Measurements from ENCODE around the gene DDX54.

Gene DDX54

DNA sequence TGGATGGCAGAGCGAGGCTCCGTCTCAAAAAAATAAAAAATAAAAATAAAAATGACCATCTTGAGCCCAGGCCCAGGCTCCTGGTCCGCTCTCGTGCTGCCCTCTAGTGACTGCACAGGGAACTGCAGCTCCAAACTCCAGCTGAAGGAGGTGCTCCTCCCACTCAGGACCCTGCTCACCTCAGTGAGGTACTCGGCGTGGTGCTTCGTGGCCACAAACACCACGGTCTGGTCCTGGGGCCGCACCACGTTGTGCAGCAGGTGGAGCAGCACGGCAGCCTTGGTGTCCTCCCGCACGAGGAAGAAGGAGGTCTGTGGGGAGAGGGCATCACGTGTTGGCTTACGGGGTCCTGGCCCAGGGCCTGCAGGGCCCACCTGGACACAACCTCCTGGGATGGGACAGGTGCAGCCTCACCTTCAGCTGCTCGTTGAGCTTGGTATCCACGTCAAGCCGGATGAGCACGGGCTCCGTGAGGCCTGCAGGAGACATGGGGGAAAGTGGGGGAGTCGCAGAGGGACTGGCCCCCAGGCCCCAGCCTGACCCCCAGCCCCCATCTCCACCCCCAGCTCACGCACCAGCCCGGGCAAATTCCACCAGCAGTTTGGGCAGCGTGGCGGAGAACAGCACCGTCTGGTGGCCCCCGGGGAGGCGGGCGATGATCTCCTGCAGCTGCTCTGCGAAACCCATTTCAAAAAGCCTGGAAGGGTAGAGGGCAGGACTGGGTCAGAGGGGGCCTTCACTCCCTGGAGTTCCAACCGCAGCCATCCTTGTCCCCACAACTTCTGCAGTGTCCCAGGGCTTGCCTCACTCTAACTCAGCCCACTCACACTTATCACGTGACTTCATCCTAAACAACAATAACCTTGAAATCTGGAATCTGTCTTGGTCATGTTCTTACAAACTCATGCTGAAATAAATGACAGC, 10.6 kb downstream of the DDX54 start:
- Histone ChIP-seq H3K27ac (no peak overlapping the region), H3K9me3 (peaks cover 0 to 6% (median 0%) of the 10 kb centered on the region in 3 donors), H3K27me3 (no peaks in the 10 kb centered on the region), H3K36me3 (peaks cover 86 to 100% (median 99%) of the 10 kb centered on the region in 3 donors), H3K4me1 (no peaks in the 10 kb centered on the region), H3K4me3 (no peak overlapping the region)
- intact Hi-C loops (cut with DNase I; ENCODE audit: low total_unique reads) = loop anchor here (5.0 kb wide), 1 partner anchor 127 kb away; no protein-coding TSS in a partner anchor
- DNase-seq = peak; percentile 71 to 77
- TF ChIP-seq CTCF (IDR thresholded peaks at IDR 0.05) = peak; percentile 82 to 98

DNA sequence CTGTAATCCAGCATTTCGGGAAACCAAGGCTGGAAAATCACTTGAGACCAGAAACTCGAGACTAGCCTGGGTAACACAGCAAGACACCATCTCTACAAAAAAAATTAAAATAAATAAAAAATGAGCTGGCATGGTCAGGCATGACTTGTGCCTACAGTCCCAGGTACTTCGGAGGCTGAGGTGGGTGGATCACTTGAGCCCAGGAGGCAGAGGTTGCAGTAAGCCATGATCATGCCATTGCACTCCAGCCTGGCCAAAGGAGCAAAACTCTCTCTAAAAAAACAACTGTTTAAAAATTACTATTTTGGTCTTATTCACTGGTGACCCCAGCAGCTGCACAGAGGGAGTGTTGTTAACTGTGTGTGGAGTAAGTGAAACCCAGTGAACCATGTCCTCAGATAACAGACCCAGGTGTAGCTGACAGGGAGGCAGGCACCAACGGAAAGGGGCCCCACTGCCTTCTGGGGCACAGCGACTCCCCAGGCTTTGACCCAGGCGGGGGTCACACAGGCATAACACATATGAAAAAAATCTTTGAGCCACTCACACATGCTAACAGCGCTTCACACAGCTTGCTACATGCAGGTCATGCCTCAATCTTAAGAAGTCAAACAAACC, 12.1 kb downstream of the DDX54 start:
- Histone ChIP-seq H3K36me3 (peaks cover 89 to 100% (median 99%) of the 10 kb centered on the region in 3 donors), H3K27ac (no peak overlapping the region), H3K4me3 (no peak overlapping the region), H3K9me3 (peaks cover 0 to 6% (median 0%) of the 10 kb centered on the region in 3 donors), H3K4me1 (no peaks in the 10 kb centered on the region), H3K27me3 (no peaks in the 10 kb centered on the region)
- no peak for TF ChIP-seq CTCF (IDR thresholded peaks at IDR 0.05)
- intact Hi-C loops (cut with DNase I; ENCODE audit: low total_unique reads) = loop anchor here (5.0 kb wide), 1 partner anchor 126 kb away; no protein-coding TSS in a partner anchor
- no peak for DNase-seq

- intact Hi-C loops (cut with DNase I; ENCODE audit: low total_unique reads) = loop anchor here (5.0 kb wide), 1 partner anchor 125 kb away; no protein-coding TSS in a partner anchor
- Histone ChIP-seq H3K27ac (no peak overlapping the region), H3K4me1 (no peaks in the 10 kb centered on the region), H3K9me3 (peaks cover 0 to 2% (median 0%) of the 10 kb centered on the region in 3 donors), H3K36me3 (peaks cover 89 to 100% (median 99%) of the 10 kb centered on the region in 3 donors), H3K4me3 (no peak overlapping the region), H3K27me3 (no peaks in the 10 kb centered on the region)
- DNase-seq = no peak
- TF ChIP-seq CTCF (IDR thresholded peaks at IDR 0.05) = no peak
Measured at GRCh38 chr12:113172185-113172584, 13.1 kb downstream of the DDX54 start.

GRCh38 chr12:113171543-113171942, 13.7 kb downstream of the DDX54 start:
- Histone ChIP-seq H3K27ac (no peak overlapping the region), H3K36me3 (peaks cover 89 to 100% (median 99%) of the 10 kb centered on the region in 3 donors), H3K27me3 (no peaks in the 10 kb centered on the region), H3K4me3 (no peak overlapping the region), H3K4me1 (no peaks in the 10 kb centered on the region), H3K9me3 (no peaks in the 10 kb centered on the region)
- no peak for TF ChIP-seq CTCF (IDR thresholded peaks at IDR 0.05)
- intact Hi-C loops (cut with DNase I; ENCODE audit: low total_unique reads) = loop anchor here (5.0 kb wide), 1 partner anchor 124 kb away; no protein-coding TSS in a partner anchor
- no peak for DNase-seq

- H3K4me3 ChIP-seq = no peak overlapping the region
- no peaks in the 10 kb centered on the region for H3K27me3 ChIP-seq
- no peaks in the 10 kb centered on the region for H3K9me3 ChIP-seq
- intact Hi-C loops (cut with DNase I; ENCODE audit: low total_unique reads) = loop anchor here (5.0 kb wide), 1 partner anchor 124 kb away; no protein-coding TSS in a partner anchor
- no peak for DNase-seq
- no peaks in the 10 kb centered on the region for H3K4me1 ChIP-seq
- TF ChIP-seq CTCF (IDR thresholded peaks at IDR 0.05) = no peak
- no peak overlapping the region for H3K27ac ChIP-seq
- peaks cover 89 to 100% (median 99%) of the 10 kb centered on the region in 3 donors for H3K36me3 ChIP-seq
Measured at GRCh38 chr12:113170926-113171325, 14.4 kb downstream of the DDX54 start.
